Brain microvascular endothelial cell (primary cell): ENCODE results near the gene RCC2.

Experiments
- DNase-seq: peaks from one replicate; pipeline ENCODE4 v3.0.0-alpha.2; 2020
- H3K27ac ChIP-seq: fragments of 250-450 bp; sonication (Bioruptor Pico); 2 replicates; pipeline ENCODE4 v1.5.1; 2020; ENCODE audit warnings: mild to moderate bottlenecking, moderate library complexity
- H3K27me3 ChIP-seq: fragments of 250-450 bp; sonication (Bioruptor Pico); replicated peaks from 2 replicates; pipeline ENCODE4 v1.5.1; 2020; ENCODE audit warnings: mild to moderate bottlenecking
- H3K36me3 ChIP-seq: fragments of 250-450 bp; sonication (Bioruptor Pico); replicated peaks from 2 replicates; pipeline ENCODE4 v1.5.1; 2020; ENCODE audit warnings: mild to moderate bottlenecking
- H3K4me3 ChIP-seq: 2 replicates; pipeline ENCODE4 v1.5.1; 2011; ENCODE audit warnings: low read depth, mild to moderate bottlenecking, control low read depth, low read length, moderate library complexity
- in situ Hi-C: cut with HindIII; loops from 2 replicates; pipeline ENCODE4 v1.10.0; 2017; ENCODE audit warnings: low sequenced_read_pairs, low pct_ligation_motif_present
- TF ChIP-seq, protein P1 (sequence below): IDR thresholded peaks from 2 replicates; pipeline ENCODE4 v1.5.1; 2011; ENCODE audit warnings: low read depth, mild to moderate bottlenecking, moderate library complexity, low read length, control low read depth, inconsistent platforms; ENCODE audit errors: missing control alignments

RCC2 gene

DNA sequence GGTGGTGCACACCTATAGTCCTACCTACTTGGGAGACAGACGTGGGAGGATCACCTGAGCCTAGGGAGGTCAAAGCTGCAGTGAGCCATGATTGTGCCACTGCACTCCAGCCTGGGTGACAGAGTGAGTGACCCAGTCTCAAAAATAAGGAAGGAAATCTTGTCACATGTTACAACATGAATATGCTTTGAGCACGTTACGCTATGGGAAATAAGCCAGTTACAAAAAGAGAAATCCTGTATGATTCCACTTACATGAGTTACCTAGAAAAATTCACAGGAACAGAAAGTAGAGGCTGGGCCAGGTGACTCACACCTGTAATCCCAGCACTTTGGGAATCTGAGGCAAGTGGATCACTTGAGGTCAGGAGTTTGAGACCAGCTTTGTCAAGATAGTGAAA, 74.2 kb downstream of the RCC2 start:
- no peak overlapping the region for H3K4me3 ChIP-seq
- H3K27me3 ChIP-seq: peaks cover 2% of the 10 kb centered on the region
- in situ Hi-C loops: no loop called here
- no peak overlapping the region for H3K27ac ChIP-seq
- no peak for DNase-seq
- TF ChIP-seq, protein P1, sequence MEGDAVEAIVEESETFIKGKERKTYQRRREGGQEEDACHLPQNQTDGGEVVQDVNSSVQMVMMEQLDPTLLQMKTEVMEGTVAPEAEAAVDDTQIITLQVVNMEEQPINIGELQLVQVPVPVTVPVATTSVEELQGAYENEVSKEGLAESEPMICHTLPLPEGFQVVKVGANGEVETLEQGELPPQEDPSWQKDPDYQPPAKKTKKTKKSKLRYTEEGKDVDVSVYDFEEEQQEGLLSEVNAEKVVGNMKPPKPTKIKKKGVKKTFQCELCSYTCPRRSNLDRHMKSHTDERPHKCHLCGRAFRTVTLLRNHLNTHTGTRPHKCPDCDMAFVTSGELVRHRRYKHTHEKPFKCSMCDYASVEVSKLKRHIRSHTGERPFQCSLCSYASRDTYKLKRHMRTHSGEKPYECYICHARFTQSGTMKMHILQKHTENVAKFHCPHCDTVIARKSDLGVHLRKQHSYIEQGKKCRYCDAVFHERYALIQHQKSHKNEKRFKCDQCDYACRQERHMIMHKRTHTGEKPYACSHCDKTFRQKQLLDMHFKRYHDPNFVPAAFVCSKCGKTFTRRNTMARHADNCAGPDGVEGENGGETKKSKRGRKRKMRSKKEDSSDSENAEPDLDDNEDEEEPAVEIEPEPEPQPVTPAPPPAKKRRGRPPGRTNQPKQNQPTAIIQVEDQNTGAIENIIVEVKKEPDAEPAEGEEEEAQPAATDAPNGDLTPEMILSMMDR: no peak
- H3K36me3 ChIP-seq: no peaks in the 10 kb centered on the region

GRCh38 chr1:17363771-17364170, 75.7 kb downstream of the RCC2 start:
- in situ Hi-C loops: no loop called here
- no peak overlapping the region for H3K27ac ChIP-seq
- H3K36me3 ChIP-seq: no peaks in the 10 kb centered on the region
- DNase-seq: no peak
- H3K27me3 ChIP-seq: peaks cover 2% of the 10 kb centered on the region
- TF ChIP-seq, protein P1: no peak
- H3K4me3 ChIP-seq: no peak overlapping the region

DNA sequence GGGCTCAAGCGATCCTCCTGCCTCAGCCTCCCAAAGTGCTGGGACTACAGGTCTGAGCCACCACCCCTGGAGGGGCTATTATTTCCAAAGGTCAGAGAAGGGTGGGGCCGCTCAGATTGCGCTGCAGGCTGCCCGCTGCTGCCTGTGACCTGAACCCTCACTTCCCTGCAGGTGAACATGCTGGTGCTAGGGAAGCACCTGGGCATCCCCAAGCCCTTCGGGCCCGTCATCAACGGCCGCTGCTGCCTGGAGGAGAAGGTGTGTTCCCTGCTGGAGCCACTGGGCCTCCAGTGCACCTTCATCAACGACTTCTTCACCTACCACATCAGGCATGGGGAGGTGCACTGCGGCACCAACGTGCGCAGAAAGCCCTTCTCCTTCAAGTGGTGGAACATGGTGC, 76.1 kb downstream of the RCC2 start:
- DNase-seq: no peak
- H3K27ac ChIP-seq: no peak overlapping the region
- H3K36me3 ChIP-seq: no peaks in the 10 kb centered on the region
- no peak overlapping the region for H3K4me3 ChIP-seq
- in situ Hi-C loops: no loop called here
- peaks cover 2% of the 10 kb centered on the region for H3K27me3 ChIP-seq
- TF ChIP-seq, protein P1: no peak

- no peak for DNase-seq
- in situ Hi-C loops: no loop called here
- Histone ChIP-seq H3K27me3 (no peaks in the 10 kb centered on the region), H3K27ac (no peak overlapping the region), H3K36me3 (no peaks in the 10 kb centered on the region), H3K4me3 (no peak overlapping the region)
- TF ChIP-seq, protein P1: no peak
Measured at GRCh38 chr1:17361687-17362086, 77.8 kb downstream of the RCC2 start.

DNA sequence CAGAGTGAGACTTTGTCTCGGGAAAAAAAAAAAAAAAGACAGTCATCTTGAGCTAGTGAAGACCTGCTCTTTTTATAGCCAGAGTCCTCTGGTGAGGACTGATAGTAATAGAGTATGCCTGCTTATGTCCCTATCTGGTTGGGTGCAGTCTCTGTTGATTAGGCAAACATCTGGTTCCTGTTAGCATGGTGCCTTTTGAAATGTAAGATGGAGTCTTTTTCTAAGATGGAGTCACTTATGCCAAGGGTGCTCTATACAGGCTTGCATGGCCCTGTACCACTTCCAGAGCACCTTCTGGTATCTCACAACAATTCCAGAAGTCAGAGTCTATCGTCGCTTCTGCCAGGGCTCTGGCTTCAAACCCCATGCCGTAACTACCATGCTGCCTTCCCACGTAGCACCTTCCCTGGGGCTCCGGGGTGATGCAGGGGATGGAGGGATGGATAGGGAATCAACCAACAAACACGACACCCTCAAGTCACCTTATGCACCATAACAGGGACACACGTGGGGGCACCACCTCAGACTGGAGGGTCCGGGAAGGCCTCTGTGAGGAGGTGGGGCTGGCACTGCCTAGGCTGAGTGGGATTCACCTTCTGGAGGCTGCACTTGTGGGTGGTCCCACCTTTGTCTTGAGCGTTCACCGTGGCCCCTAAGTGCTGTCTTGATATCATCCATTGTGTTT, 79.1 kb downstream of the RCC2 start:
- DNase-seq: no peak
- in situ Hi-C loops: no loop called here
- no peaks in the 10 kb centered on the region for H3K27me3 ChIP-seq
- H3K4me3 ChIP-seq: no peak overlapping the region
- no peak overlapping the region for H3K27ac ChIP-seq
- no peaks in the 10 kb centered on the region for H3K36me3 ChIP-seq
- TF ChIP-seq, protein P1: no peak

DNA sequence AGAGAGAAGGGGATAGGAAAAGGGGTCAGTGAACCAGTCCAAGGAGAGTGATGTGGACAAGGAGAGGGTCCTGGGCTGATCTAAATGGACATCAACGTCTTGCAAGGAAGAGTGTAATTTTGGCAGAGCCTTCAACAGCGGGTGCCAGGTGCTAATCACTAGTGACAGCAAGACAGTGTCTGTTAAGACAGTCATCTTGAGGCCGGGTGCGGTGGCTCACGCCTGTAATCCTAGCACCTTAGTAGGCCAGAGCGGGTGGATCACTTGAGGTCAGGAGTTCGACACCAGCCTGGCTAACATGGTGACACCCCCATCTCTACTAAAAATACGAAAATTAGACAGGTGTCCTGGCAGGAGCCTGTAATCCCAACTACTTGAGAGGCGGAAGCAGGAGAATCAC, 79.7 kb downstream of the RCC2 start:
- Histone ChIP-seq H3K27ac (no peak overlapping the region), H3K36me3 (no peaks in the 10 kb centered on the region), H3K27me3 (no peaks in the 10 kb centered on the region), H3K4me3 (no peak overlapping the region)
- TF ChIP-seq, protein P1: no peak
- in situ Hi-C loops: no loop called here
- DNase-seq: no peak
